ENCODE measurements around the gene SNU13. TPM values are rescaled to one million over a fixed set of nuclear protein-coding genes. Genes with fewer than 3 reads are reported as not detected.

Gene SNU13
- total RNA-seq, 1 experiment from 2014 or later: 203 TPM

- Histone ChIP-seq H2AFZ (ENCODE audit: low read length) (no peak overlapping the region), H2BK5ac (ENCODE audit: insufficient read length, low read length) (no peak overlapping the region), H4K20me1 (ENCODE audit: control insufficient read depth, insufficient read depth, insufficient read length) (peaks cover 3% of the 10 kb centered on the region), H4K8ac (replicated peaks; ENCODE audit: insufficient read length, low read depth, low read length) (no peak overlapping the region), H3K23me2 (ENCODE audit: insufficient read length, low read depth, low read length, poor library complexity, severe bottlenecking) (no peaks in the 10 kb centered on the region), H2BK15ac (ENCODE audit: low read depth, low read length) (no peak overlapping the region), H3K4ac (ENCODE audit: low read depth, low read length) (no peak overlapping the region), H3K27me3 (ENCODE audit: insufficient read depth, low read length) (no peaks in the 10 kb centered on the region), H2BK12ac (ENCODE audit: insufficient read length, low read depth, low read length) (no peak overlapping the region), H2BK20ac (ENCODE audit: low read depth, low read length, poor library complexity, severe bottlenecking) (no peak overlapping the region), H3K14ac (ENCODE audit: insufficient read depth, low read length) (no peak overlapping the region), H2BK120ac (ENCODE audit: low read depth, low read length, poor library complexity, severe bottlenecking) (no peak overlapping the region), H3K9me3 (ENCODE audit: control insufficient read depth, low read depth, low read length) (no peaks in the 10 kb centered on the region), H3K79me2 (ENCODE audit: insufficient read depth, low read length) (no peaks in the 10 kb centered on the region), H4K91ac (ENCODE audit: insufficient read length, low read depth, low read length) (no peak overlapping the region), H3T11ph (ENCODE audit: low read length) (no peak overlapping the region), H3K4me1 (ENCODE audit: insufficient read depth, low read length) (no peaks in the 10 kb centered on the region), H3K23ac (ENCODE audit: insufficient read length, low read depth, low read length) (no peak overlapping the region), H3K18ac (ENCODE audit: insufficient read length, low read depth, low read length) (no peak overlapping the region), H3K4me2 (ENCODE audit: insufficient read depth, insufficient read length, low read length) (no peak overlapping the region), H3K9ac (ENCODE audit: extremely low read depth, insufficient read length, low read length) (no peak overlapping the region), H3K27ac (ENCODE audit: insufficient read length, low read depth, low read length) (no peak overlapping the region), H3K56ac (ENCODE audit: insufficient read length, low read depth, low read length) (no peak overlapping the region), H2AK5ac (ENCODE audit: insufficient read length, low read length) (no peak overlapping the region), H4K5ac (ENCODE audit: insufficient read length, low read depth, low read length) (no peak overlapping the region), H3K79me1 (ENCODE audit: insufficient read depth, low read depth, low read length, poor library complexity, severe bottlenecking) (no peaks in the 10 kb centered on the region)
- Mint-ChIP-seq H3K27me3 (ENCODE audit: low read depth) (no peaks in the 10 kb centered on the region), H3K36me3 (ENCODE audit: insufficient read depth in 1 of 3, low read depth in 3 of 3) (peaks cover 43 to 92% (median 82%) of the 10 kb centered on the region in 3 experiments), H3K27ac (peak overlapping the region in 1 of 3 experiments; percentile 45; a peak in 2 of 7 replicates), H3K9me3 (no peaks in the 10 kb centered on the region), H3K4me3 (no peak overlapping the region), H3K4me1 (no peaks in the 10 kb centered on the region)
- DNase-seq: no peak
- WGBS (ENCODE audit: extremely low coverage, insufficient read length, low lambda C conversion rate): no CpG with 5 or more reads among the region's 1 CpG
- TF ChIP-seq CTCF (conservative IDR thresholded peaks at IDR 0.05): no peak
Observed at GRCh38 chr22:41659941-41660340, 28.7 kb downstream of the SNU13 start.

Measured in H9 (cell line).